GM12878 (cell line): ENCODE measurements around the gene RADIL. TPM values are rescaled to one million over a fixed set of nuclear protein-coding genes. Genes with fewer than 3 reads are reported as not detected.

Experiments
- ATAC-seq: fragments of 200-7000 bp; cut with Tn5 transposase; 3 replicates; pipeline ENCODE4 v1.9.1; 2020; ENCODE audit warnings: mild to moderate bottlenecking, moderate library complexity
- BruUV-seq: library from RNA; stranded (reverse); fragments of 400-500 nt; replicated peaks from 2 replicates; lab custom pipeline; 2021; lab: Mats Ljungman, UMichigan
- CTCF ChIA-PET: fragments of 300-600 bp; sonication (Branson Sonifier 250); formaldehyde crosslinking; extraction: SDS; loops from one replicate; lab custom pipeline; 2021; ENCODE audit warnings: inconsistent platforms; lab: Yijun Ruan, JAX
- POLR2A ChIA-PET: fragments of 350-600 bp; formaldehyde crosslinking; extraction: SDS; loops from one replicate; lab custom pipeline; 2021; ENCODE audit warnings: inconsistent platforms; lab: Charles Lee
- RAD21 ChIA-PET: fragments of 300-600 bp; sonication (Branson Sonifier 250); formaldehyde crosslinking; loops from one replicate; lab custom pipeline; 2023; ENCODE audit warnings: antibody characterized with exemption; ENCODE audit not compliant: unreplicated experiment; lab: Charles Lee
- SMC1A ChIA-PET: fragments of 300-600 bp; sonication (Branson Sonifier 250); formaldehyde crosslinking; loops from one replicate; lab custom pipeline; 2023; ENCODE audit not compliant: unreplicated experiment, uncharacterized antibody; lab: Charles Lee
- DNase-seq: peaks from one replicate; pipeline ENCODE4 v3.0.0-alpha.2; 2011; ENCODE audit warnings: low read depth, low spot score
- FAIRE-seq: peaks from 3 replicates; lab custom pipeline; 2011; peaks lifted over from hg19 to GRCh38; lab: Jason Lieb, UNC
- H2AFZ ChIP-seq: 2 replicates; pipeline ENCODE4 v1.6.0; 2011; ENCODE audit warnings: low read depth, low read length, control low read depth; ENCODE audit not compliant: control insufficient read depth
- H3K27ac ChIP-seq: 2 replicates; pipeline ENCODE4 v1.5.1; 2011; ENCODE audit warnings: control low read depth; ENCODE audit not compliant: control insufficient read depth, insufficient read depth
- H3K27me3 ChIP-seq, 2 experiments: replicated peaks in 1 of 2; 2 replicates each; pipeline versions ENCODE4 v1.6.0 to v1.6.1; 2011; ENCODE audit warnings: low read length in 1 of 2; ENCODE audit not compliant: control insufficient read depth in 2 of 2, insufficient read depth in 2 of 2
- H3K36me3 ChIP-seq, 2 experiments: 2 replicates each; pipeline ENCODE4 v1.5.1; 2011; ENCODE audit warnings: low read length in 1 of 2; ENCODE audit not compliant: control insufficient read depth in 2 of 2, insufficient read depth in 2 of 2
- H3K4me1 ChIP-seq: 2 replicates; pipeline ENCODE4 v1.6.1; 2011; ENCODE audit warnings: mild to moderate bottlenecking, low read length, moderate library complexity, mixed read lengths; ENCODE audit not compliant: control insufficient read depth, insufficient read depth
- H3K4me2 ChIP-seq: 2 replicates; pipeline ENCODE4 v1.6.0; 2011; ENCODE audit warnings: control low read depth; ENCODE audit not compliant: control insufficient read depth, insufficient read depth
- H3K4me3 ChIP-seq: fragments of 200-600 bp; sonication (generic); 2 replicates; pipeline ENCODE4 v1.5.1; 2016
- H3K79me2 ChIP-seq: 2 replicates; pipeline ENCODE4 v1.6.0; 2011; ENCODE audit warnings: low read length; ENCODE audit not compliant: control insufficient read depth, insufficient read depth
- H3K9ac ChIP-seq: 2 replicates; pipeline ENCODE4 v1.8.0; 2011; ENCODE audit warnings: low read length, control low read depth, mixed read lengths; ENCODE audit not compliant: control insufficient read depth, insufficient read depth
- H3K9me3 ChIP-seq: replicated peaks from 3 replicates; pipeline ENCODE4 v1.5.1; 2011; ENCODE audit warnings: mild to moderate bottlenecking, low read length; ENCODE audit not compliant: control insufficient read depth, insufficient read depth
- H4K20me1 ChIP-seq: 2 replicates; pipeline ENCODE4 v1.6.0; 2011; ENCODE audit not compliant: control insufficient read depth, insufficient read depth
- CUX1 ChIP-seq: IDR thresholded peaks from 2 replicates; pipeline ENCODE4 v1.6.1; 2012; ENCODE audit warnings: improper control_type of control experiment, low read depth, low read length; ENCODE audit not compliant: insufficient replicate concordance
- E2F4 ChIP-seq: IDR thresholded peaks from 2 replicates; pipeline ENCODE4 v1.6.1; 2012; ENCODE audit warnings: low read depth, low read length, improper control_type of control experiment
- PML ChIP-seq: IDR thresholded peaks from 2 replicates; pipeline ENCODE4 v1.6.1; 2012; ENCODE audit warnings: low read length, inconsistent platforms
- SREBF1 ChIP-seq: IDR thresholded peaks from 2 replicates; pipeline ENCODE4 v1.6.1; 2012; ENCODE audit warnings: mild to moderate bottlenecking, low read length
- SRF ChIP-seq, 2 experiments: IDR thresholded peaks; 2 replicates each; pipeline ENCODE4 v1.6.1; 2011; ENCODE audit warnings: low read depth in 2 of 2, low read length in 2 of 2, mild to moderate bottlenecking in 1 of 2, moderate library complexity in 1 of 2
- WGBS: methylation state at CpG from one replicate; pipeline ENCODE4 v1.1.6; 2016; ENCODE audit warnings: low lambda C conversion rate; ENCODE audit not compliant: insufficient replicate concordance, insufficient coverage; ENCODE audit errors: missing lambda C conversion rate; 5-methylcytosine and 5-hydroxymethylcytosine counted together
- in situ Hi-C: fragments of 300-500 bp; cut with MboI; formaldehyde crosslinking; loops from 9 replicates; pipeline ENCODE4 v1.14.3; 2018; ENCODE audit warnings: mixed read lengths
- intact Hi-C: fragments of 100-400 bp; cut with micrococcal nuclease; formaldehyde crosslinking; loops from one replicate; pipeline ENCODE4 v1.14.2; 2022; ENCODE audit not compliant: unreplicated experiment
- polyA plus RNA-seq, 11 experiments: library from polyadenylated mRNA; depleted of rRNA in 4 of 11; unstranded in 6 of 11; stranded (reverse) in 5 of 11; fragments of >200 nt; fragmentation: Nextera tagmentation in 4 of 11; fragmentation: Illumina TruSeq in 1 of 11; extraction: Ambion mirVana in 4 of 11; extraction: Trizol in 1 of 11; gene quantifications; 1 replicate in 1 of 11; 2 replicates in 10 of 11; pipeline versions ENCODE4 v1.2.1 to v1.2.3, GENCODE V29; 2011 to 2016; ENCODE audit warnings: inconsistent platforms in 2 of 11, missing spikeins in 2 of 11, low read depth in 1 of 11
- total RNA-seq, 4 experiments: library from RNA; depleted of rRNA in 3 of 4; stranded (reverse); fragments of >200 nt in 3 of 4; fragmentation: Illumina TruSeq in 1 of 4; extraction: Trizol in 1 of 4; gene quantifications; 2 replicates each; pipeline versions ENCODE4 v1.2.1 to v1.2.3, GENCODE V29; 2013 to 2021

Gene RADIL
- total and polyA plus RNA-seq, 10 of the 15 experiments (the other 5 are each of a cell fraction or from before 2014, with no cell fraction given) = 0.05 to 0.06 TPM; not detected in 8

GRCh38 chr7:4911111-4911828, 27.8 kb upstream of the RADIL start (continued):
- TF ChIP-seq SREBF1 (no peak), PML (no peak), CUX1 (no peak)

- Histone ChIP-seq H3K27me3 (no peaks in the 10 kb centered on the region), H3K36me3 (no peaks in the 10 kb centered on the region), H3K9me3 (no peaks in the 10 kb centered on the region; the same call in 2 of the 3 replicates), H3K4me3 (no peak overlapping the region), H3K4me2 (no peak overlapping the region), H3K27ac (no peak overlapping the region), H3K4me1 (no peaks in the 10 kb centered on the region), H2AFZ (no peak overlapping the region), H3K79me2 (no peaks in the 10 kb centered on the region), H4K20me1 (no peaks in the 10 kb centered on the region), H3K9ac (no peak overlapping the region)
- BruUV-seq = no TSS peak
- DNase-seq = no peak
- TF ChIP-seq SRF (IDR thresholded peaks at IDR 0.05; ENCODE audit: low read depth in 2 of 2, low read length in 2 of 2) (0 out of 4 replicates have a peak, but pooled peaks of 1 of the 2 experiments have one; percentile 47), E2F4 (no peak)
- FAIRE-seq = no peak
- ChIA-PET RAD21 (no interaction called here), CTCF (no interaction called here), SMC1A (no interaction called here), POLR2A (no interaction called here)
- 50% methylated on average over 1 of the region's 1 CpG for WGBS
- intact Hi-C loops (no loop called here), in situ Hi-C loops (no loop called here)
- ATAC-seq = no peak
Observed at GRCh38 chr7:4906682-4907081, 23.2 kb upstream of the RADIL start.
